ENCODE data around the gene MRPL14. TPM values are rescaled to one million over a fixed set of nuclear protein-coding genes. Genes with fewer than 3 reads are reported as not detected.

Gene MRPL14
- total and polyA plus RNA-seq, 4 donors: 70.8 to 219 (median 101) TPM

GRCh38 chr6:44081753-44082152 lies 45.5 kb downstream of the MRPL14 start:
- TF ChIP-seq CTCF (IDR thresholded peaks at IDR 0.05; ENCODE audit: control extremely low read depth, extremely low read depth): no peak
- Histone ChIP-seq H3K27ac (ENCODE audit: low read depth in 1 of 2, low read length in 1 of 2) (no peak overlapping the region), H3K27me3 (ENCODE audit: control insufficient read depth in 3 of 3, insufficient read depth in 3 of 3, low read length in 2 of 3) (no peaks in the 10 kb centered on the region), H3K4me3 (no peak overlapping the region), H3K9ac (ENCODE audit: insufficient read depth in 1 of 2, low read length in 2 of 2) (no peak overlapping the region), H3K4me1 (ENCODE audit: control insufficient read depth in 5 of 5, insufficient read depth in 5 of 5, low read length in 5 of 5) (peaks cover 0 to 10% (median under 1%) of the 10 kb centered on the region in 5 donors), H3K9me3 (ENCODE audit: control insufficient read depth in 4 of 4, insufficient read depth in 3 of 4, low read length in 3 of 4) (no peaks in the 10 kb centered on the region), H3K36me3 (ENCODE audit: control insufficient read depth in 4 of 4, insufficient read depth in 4 of 4, low read length in 4 of 4) (no peaks in the 10 kb centered on the region)
- DNase-seq (no peak), ATAC-seq (ENCODE audit: insufficient read depth, low FRiP score) (no peak)
- WGBS, 2 donors: 93 to 94% methylated on average over 6 of the region's 6 CpGs

- 68 to 78% methylated on average over 11 of the region's 11 CpGs for WGBS, 2 donors
- no peaks in the 10 kb centered on the region for H3K9me3 ChIP-seq (ENCODE audit: control insufficient read depth in 4 of 4, insufficient read depth in 3 of 4, low read length in 3 of 4)
- no peak for ATAC-seq (ENCODE audit: insufficient read depth, low FRiP score)
These were observed 46.4 kb downstream of the MRPL14 start for GRCh38 chr6:44080561-44081521.

GRCh38 chr6:44079672-44080071 lies 47.6 kb downstream of the MRPL14 start:
- no peak for TF ChIP-seq CTCF (IDR thresholded peaks at IDR 0.05; ENCODE audit: control extremely low read depth, extremely low read depth)
- WGBS, 2 donors: 83 to 93% methylated on average over 3 of the region's 3 CpGs
- Histone ChIP-seq H3K27ac (ENCODE audit: low read depth in 1 of 2, low read length in 1 of 2) (no peak overlapping the region), H3K9me3 (ENCODE audit: control insufficient read depth in 4 of 4, insufficient read depth in 3 of 4, low read length in 3 of 4) (no peaks in the 10 kb centered on the region), H3K4me3 (no peak overlapping the region), H3K27me3 (ENCODE audit: control insufficient read depth in 3 of 3, insufficient read depth in 3 of 3, low read length in 2 of 3) (no peaks in the 10 kb centered on the region), H3K9ac (ENCODE audit: insufficient read depth in 1 of 2, low read length in 2 of 2) (no peak overlapping the region), H3K4me1 (ENCODE audit: control insufficient read depth in 5 of 5, insufficient read depth in 5 of 5, low read length in 5 of 5) (peaks cover 0 to 29% (median 0%) of the 10 kb centered on the region in 5 donors), H3K36me3 (ENCODE audit: control insufficient read depth in 4 of 4, insufficient read depth in 4 of 4, low read length in 4 of 4) (no peaks in the 10 kb centered on the region)
- ATAC-seq (ENCODE audit: insufficient read depth, low FRiP score): no peak
- DNase-seq: no peak

More at GRCh38 chr6:44080561-44081521, 46.4 kb downstream of the MRPL14 start:
- Histone ChIP-seq H3K27ac (ENCODE audit: low read depth in 1 of 2, low read length in 1 of 2) (no peak overlapping the region), H3K27me3 (ENCODE audit: control insufficient read depth in 3 of 3, insufficient read depth in 3 of 3, low read length in 2 of 3) (no peaks in the 10 kb centered on the region), H3K4me1 (ENCODE audit: control insufficient read depth in 5 of 5, insufficient read depth in 5 of 5, low read length in 5 of 5) (peaks cover 0 to 18% (median 0%) of the 10 kb centered on the region in 5 donors), H3K9ac (ENCODE audit: insufficient read depth in 1 of 2, low read length in 2 of 2) (no peak overlapping the region), H3K4me3 (no peak overlapping the region), H3K36me3 (ENCODE audit: control insufficient read depth in 4 of 4, insufficient read depth in 4 of 4, low read length in 4 of 4) (no peaks in the 10 kb centered on the region)
- no peak for TF ChIP-seq CTCF (IDR thresholded peaks at IDR 0.05; ENCODE audit: control extremely low read depth, extremely low read depth)
- no peak for DNase-seq

Measured in lung (tissue), 12 donors.